Activated CD8-positive, alpha-beta memory T cell treated with anti-CD3 and anti-CD28 coated beads, Interleukin-2, amount 10 ng/mL, durations not matched to agents 7 days and 5 days (primary cell): Measurements from ENCODE around the gene ADISSP. TPM values are rescaled to one million over a fixed set of nuclear protein-coding genes. Genes with fewer than 3 reads are reported as not detected.

Source experiments
- ATAC-seq: fragments of 150-1000 bp; cut with Tn5 transposase; one replicate; pipeline ENCODE4 v1.10.0; 2021; ENCODE audit warnings: moderate library complexity
- CTCF ChIA-PET: fragments of 350-600 bp; sonication (Branson Sonifier 250); formaldehyde crosslinking; loops from one replicate; lab custom pipeline; 2021; ENCODE audit warnings: antibody characterized with exemption; lab: Charles Lee
- DNase-seq: peaks from one replicate; pipeline ENCODE4 v3.0.0-alpha.2; 2020
- H3K27ac Mint-ChIP-seq: one replicate; pipeline ENCODE4 v1.8.0; 2021; ENCODE audit warnings: mild to moderate bottlenecking, mixed read lengths
- H3K27me3 Mint-ChIP-seq: one replicate; pipeline ENCODE4 v1.8.0; 2021; ENCODE audit warnings: mixed read lengths
- H3K36me3 Mint-ChIP-seq: one replicate; pipeline ENCODE4 v1.8.0; 2021; ENCODE audit warnings: mild to moderate bottlenecking, mixed read lengths
- H3K4me1 Mint-ChIP-seq: one replicate; pipeline ENCODE4 v1.8.0; 2021; ENCODE audit warnings: mixed read lengths
- H3K4me3 Mint-ChIP-seq: one replicate; pipeline ENCODE4 v1.8.0; 2021; ENCODE audit warnings: mild to moderate bottlenecking, moderate library complexity, mixed read lengths
- H3K9me3 Mint-ChIP-seq: one replicate; pipeline ENCODE4 v1.8.0; 2022; ENCODE audit warnings: low read depth, mixed read lengths
- total RNA-seq, 2 experiments: library from RNA; stranded (reverse); gene quantifications; one replicate each; pipeline ENCODE4 v1.2.3, GENCODE V29; 2021

The ADISSP gene
- total RNA-seq, 2 experiments from 2014 or later: 32.5 to 37.0 TPM

DNA sequence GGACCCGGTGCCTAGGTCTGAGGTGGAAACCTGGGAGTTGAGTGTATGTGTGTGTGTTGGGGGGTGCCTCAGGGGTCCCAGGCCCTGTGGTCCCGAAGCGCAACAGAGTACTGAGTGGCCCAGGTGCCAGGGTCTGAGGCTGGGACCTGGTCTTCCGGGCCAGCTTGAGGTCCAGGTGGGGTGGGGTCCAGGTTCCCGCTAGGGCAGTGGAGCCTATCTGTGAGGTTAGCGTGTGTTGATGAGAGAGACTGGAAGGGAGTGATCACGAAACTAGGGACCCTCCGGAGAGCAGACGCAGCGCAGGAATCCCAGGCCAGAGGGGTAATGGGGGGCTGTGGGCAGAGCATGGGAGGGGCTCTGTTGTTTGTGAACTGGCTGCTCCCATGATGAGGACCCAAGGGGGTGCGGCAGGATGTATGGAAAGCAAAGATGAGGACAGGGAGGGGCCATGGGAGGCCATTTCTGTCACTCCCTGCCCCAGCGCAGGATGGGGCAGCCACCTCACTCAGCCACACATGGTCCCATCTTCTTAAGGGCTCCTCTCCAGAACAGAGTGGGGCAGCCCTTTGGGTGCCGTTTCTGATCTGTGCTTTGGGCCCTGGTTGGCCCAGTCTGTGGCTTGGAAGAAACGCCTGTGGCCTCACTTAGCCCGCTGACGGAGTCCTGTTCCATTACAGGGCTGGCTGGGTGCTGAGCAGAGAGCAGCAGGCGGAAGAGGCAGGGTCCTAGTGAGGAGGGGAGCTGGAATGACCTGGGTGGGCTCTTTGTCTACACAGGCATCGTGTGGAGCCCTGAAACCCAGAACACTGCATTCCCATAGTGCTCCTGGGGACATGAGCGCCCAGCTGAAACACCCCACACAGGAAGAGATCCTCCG, 34.2 kb downstream of the ADISSP start:
- Mint-ChIP-seq H3K9me3 (no peaks in the 10 kb centered on the region), H3K27ac (no peak overlapping the region), H3K36me3 (no peaks in the 10 kb centered on the region), H3K4me1 (peaks cover 3% of the 10 kb centered on the region), H3K27me3 (peaks cover 44% of the 10 kb centered on the region), H3K4me3 (no peak overlapping the region)
- DNase-seq: no peak
- CTCF ChIA-PET: interaction anchor here (0.7 kb wide), 1 partner anchor 23 kb away, joined by 3 read pairs; no protein-coding TSS in a partner anchor
- no peak for ATAC-seq

DNA sequence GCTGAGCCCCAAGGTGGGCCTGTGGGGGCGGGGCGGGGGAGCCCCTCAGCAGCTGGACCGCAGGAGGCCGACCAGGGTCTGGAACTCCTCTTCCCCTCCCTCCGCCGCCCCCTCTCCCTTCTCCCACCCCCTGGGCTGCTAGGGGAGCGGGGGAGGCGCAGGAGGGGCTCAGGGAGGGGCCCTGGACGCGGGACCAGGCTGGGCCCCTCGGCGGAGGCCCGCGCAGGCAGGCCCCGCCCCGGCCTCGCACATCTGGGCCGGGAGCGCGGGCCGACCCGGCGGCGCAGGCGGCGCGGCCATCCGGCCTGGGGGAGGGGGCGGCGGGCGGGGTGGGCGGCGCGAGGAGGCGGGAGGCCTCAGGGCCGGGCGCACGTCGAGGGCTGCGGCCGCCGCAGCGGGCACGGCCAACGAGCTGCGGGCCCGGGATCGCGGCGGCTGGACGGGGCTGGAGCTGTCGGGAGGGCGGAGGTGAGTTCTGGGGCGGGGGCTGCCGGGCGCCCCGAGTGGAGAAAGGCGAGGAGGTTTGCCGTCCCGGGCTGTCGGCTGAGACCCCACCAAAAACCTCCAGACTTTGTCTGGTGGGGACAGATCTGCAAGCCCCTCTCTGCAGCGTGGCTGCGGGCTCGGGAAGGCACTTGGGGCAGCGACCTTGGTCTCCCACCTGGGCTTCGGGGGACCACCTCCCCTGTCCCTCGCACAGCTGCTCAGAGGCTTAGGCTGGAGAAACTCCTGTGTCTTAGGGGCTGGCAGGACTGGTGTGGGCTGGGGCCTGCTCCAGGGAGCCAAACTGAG, 35.0 kb downstream of the ADISSP start, which contains the start of gene HSPA12B:
HSPA12B (plus strand) TSS at position 359 of the 792 bp plus-strand sequence. CDS start 5,990 bp downstream, outside the sequence.
- no peaks in the 10 kb centered on the region for H3K9me3 Mint-ChIP-seq
- DNase-seq (no peak), ATAC-seq (no peak)
- CTCF ChIA-PET: no interaction called here
- H3K4me1 Mint-ChIP-seq: peaks cover 3% of the 10 kb centered on the region
- H3K27ac Mint-ChIP-seq: no peak within 1 kb of the TSS
- peaks cover 52% of the 10 kb centered on the region for H3K27me3 Mint-ChIP-seq
- no peaks in the 10 kb centered on the region for H3K36me3 Mint-ChIP-seq
- H3K4me3 Mint-ChIP-seq: no peak within 1 kb of the TSS

DNA sequence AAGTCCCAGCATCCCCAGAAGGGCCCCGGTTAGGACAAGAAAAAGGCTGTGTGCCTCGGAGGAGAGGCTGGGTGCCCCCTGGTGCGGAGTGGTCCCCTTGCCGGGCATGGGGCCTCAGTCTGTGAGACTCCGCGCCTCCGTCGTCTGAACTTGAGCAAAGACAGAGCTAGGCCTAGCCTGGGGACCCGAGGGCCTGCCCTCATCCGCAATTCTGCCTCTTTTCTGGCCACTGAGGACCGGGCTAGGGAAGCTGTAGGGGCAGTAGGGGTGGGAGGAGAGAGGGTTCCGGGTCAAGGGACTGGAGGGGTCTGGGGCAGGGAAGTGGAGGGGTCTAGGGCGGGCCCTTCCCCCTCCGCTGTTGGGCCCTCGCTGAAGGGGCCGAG, 35.6 kb downstream of the ADISSP start:
- H3K4me1 Mint-ChIP-seq: peaks cover 3% of the 10 kb centered on the region
- ATAC-seq: no peak
- no peak overlapping the region for H3K27ac Mint-ChIP-seq
- H3K36me3 Mint-ChIP-seq: no peaks in the 10 kb centered on the region
- H3K27me3 Mint-ChIP-seq: peaks cover 58% of the 10 kb centered on the region
- H3K9me3 Mint-ChIP-seq: no peaks in the 10 kb centered on the region
- no peak for DNase-seq
- CTCF ChIA-PET: no interaction called here
- H3K4me3 Mint-ChIP-seq: no peak overlapping the region

DNA sequence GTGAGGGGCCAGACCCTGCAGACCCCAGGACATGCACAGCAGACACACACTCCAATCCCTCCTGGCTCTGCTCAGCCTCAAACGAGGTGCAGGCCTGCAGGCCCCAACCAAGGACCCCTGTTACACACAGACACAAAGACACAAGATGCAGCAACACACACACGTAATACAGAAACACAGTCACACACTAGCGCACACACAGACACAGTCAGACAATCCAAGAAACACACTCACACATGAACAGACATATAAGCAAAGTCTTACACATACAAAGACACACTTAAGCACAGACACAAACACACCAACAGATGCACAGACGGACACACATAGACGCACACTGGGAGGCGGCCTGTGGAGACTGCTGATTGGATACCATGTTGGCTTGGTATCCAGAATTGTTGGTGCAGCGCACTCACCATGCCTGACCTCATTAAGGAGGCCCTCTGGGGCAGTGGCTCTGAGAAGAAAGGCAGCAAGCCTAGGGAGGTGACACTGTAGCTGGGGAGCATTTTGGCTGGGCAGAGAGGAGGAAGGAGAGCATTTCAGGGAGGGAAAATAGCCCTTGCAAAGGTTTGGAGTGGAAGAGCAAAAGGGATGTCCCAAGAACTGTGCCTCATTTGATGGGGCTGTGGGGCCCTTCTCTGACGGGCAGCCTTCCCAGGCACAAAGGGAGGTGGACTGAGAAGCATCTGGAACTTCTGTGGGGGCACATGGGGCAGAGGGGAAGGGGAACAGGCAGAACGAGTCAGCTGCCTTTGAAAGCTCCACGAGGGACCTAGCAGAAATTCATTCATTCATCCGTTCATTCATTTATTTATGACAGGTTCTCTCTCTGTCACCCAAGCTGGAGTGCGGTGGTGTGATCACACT, 36.5 kb downstream of the ADISSP start:
- Mint-ChIP-seq H3K4me1 (peaks cover 3% of the 10 kb centered on the region), H3K27ac (no peak overlapping the region), H3K9me3 (no peaks in the 10 kb centered on the region), H3K27me3 (peaks cover 60% of the 10 kb centered on the region), H3K36me3 (no peaks in the 10 kb centered on the region), H3K4me3 (no peak overlapping the region)
- DNase-seq (no peak), ATAC-seq (no peak)
- CTCF ChIA-PET: no interaction called here

DNA sequence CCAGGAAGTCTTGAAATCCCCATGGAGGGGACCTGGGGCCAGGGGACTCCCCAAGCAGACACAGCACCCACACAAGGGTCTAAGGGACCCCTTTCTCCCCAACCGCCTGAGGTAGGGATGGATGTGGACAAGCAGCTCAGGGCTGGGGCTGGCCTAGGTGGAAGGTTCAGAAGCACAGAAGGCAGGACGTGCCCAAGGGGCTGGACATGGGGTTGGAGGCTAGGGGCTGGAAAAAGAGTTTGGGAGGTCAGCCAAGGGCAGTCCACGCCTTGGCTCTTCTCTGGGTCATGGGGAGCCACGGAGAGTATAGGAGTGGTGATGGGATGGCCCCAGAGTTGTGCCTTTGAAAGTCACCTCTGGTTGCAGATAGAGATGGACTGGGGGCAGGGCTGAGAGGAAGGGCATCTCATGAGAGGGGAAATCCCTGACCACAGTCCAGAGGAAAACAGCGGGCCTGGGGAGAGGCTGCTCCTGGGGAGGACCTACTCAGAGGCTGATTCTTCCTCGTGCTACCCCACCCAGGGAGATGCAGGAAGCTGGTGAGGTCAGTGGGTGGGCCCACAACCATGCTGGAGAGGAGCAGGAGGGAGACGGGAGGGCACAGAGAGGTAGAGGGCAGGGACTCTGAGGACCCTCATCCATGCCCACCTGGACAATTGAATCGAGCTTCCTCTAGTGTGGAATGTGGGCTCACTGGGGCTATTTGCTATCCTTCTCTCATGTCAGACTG, 37.6 kb downstream of the ADISSP start:
- H3K4me1 Mint-ChIP-seq: peaks cover 3% of the 10 kb centered on the region
- DNase-seq (no peak), ATAC-seq (no peak)
- H3K36me3 Mint-ChIP-seq: no peaks in the 10 kb centered on the region
- peaks cover 59% of the 10 kb centered on the region for H3K27me3 Mint-ChIP-seq
- CTCF ChIA-PET: interaction anchor here (1.0 to 1.2 kb wide), 2 partner anchors 14 to 23 kb away, joined by 3 to 4 read pairs; no protein-coding TSS in a partner anchor
- no peak overlapping the region for H3K4me3 Mint-ChIP-seq
- H3K27ac Mint-ChIP-seq: peak overlapping the region; percentile 19
- H3K9me3 Mint-ChIP-seq: no peaks in the 10 kb centered on the region

DNA sequence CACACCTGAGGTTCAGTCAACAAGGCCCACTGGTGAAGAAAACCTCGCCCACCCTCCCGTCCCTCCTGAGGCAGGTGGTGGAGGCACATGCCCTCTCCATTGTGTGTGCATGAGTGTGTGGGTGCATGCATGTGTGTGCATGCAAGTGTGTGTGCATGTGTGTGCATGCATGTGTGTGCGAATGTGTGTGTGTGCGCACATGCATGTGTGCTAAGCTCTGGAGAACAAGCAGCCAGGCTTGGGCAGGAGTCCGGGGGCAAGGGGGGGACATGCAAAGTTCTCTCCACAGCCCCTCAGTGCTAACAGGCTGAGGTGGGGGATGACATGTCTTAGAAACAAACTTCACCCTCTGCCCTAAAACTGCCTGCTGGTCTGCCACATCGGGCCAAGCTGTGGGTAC, 38.2 kb downstream of the ADISSP start:
- H3K27me3 Mint-ChIP-seq: peaks cover 62% of the 10 kb centered on the region
- no peak for DNase-seq

DNA sequence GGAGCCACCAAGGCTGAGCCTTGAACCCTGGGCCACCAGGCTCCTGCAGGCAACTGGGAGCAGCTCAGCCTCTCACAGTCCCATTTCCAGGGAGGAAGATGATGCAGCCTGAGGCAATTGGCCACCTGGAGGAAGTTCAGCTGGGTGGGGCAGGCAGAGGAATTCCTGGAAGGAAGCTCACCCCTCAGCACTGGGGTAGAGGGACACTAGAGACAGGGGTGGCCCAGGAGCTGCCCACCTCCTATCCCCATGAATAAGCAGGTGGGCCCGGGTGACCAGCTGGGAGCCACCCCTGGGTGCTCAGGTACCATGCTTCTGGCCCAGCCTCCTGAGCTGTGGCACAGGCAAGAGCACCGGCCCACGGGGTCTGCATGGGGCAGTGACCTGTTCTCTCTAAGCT, 38.7 kb downstream of the ADISSP start:
- Mint-ChIP-seq H3K4me1 (peaks cover 3% of the 10 kb centered on the region), H3K9me3 (no peaks in the 10 kb centered on the region), H3K36me3 (no peaks in the 10 kb centered on the region), H3K4me3 (no peak overlapping the region), H3K27me3 (peaks cover 65% of the 10 kb centered on the region), H3K27ac (no peak overlapping the region)
- CTCF ChIA-PET: interaction anchor here (1.0 to 1.2 kb wide), 3 partner anchors 13 to 52 kb away, joined by 3 to 4 read pairs (median 3); no protein-coding TSS in a partner anchor
- DNase-seq: no peak
- no peak for ATAC-seq

More for the DNA sequence above, 38.2 kb downstream of the ADISSP start:
- Mint-ChIP-seq H3K27ac (no peak overlapping the region), H3K9me3 (no peaks in the 10 kb centered on the region), H3K36me3 (no peaks in the 10 kb centered on the region), H3K4me3 (no peak overlapping the region), H3K4me1 (peaks cover 3% of the 10 kb centered on the region)
- ATAC-seq: no peak
- CTCF ChIA-PET: interaction anchor here (1.0 to 1.2 kb wide), 3 partner anchors 13 to 53 kb away, joined by 3 to 4 read pairs (median 3); no protein-coding TSS in a partner anchor

DNA sequence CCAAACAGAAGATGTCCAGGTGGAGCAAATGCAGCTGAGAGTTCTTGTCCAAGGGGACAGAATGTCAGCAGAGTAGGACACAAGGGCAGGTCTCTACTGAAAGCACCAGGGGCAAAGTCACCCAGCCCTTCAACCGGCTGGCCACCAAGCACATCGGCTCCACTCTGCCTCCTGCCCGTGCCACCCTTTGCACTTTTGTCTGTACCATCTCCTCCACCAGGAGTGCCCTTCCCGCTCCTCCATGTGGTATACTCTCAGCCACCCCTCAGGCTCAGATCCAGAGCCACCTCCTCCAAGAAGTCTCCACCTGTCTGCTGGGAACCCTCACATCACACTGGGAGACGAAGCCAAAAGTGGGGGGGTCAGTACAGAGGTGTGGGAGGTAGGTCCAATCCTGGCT, 39.2 kb downstream of the ADISSP start:
- ATAC-seq (no peak), DNase-seq (no peak)
- H3K9me3 Mint-ChIP-seq: no peaks in the 10 kb centered on the region
- H3K27ac Mint-ChIP-seq: no peak overlapping the region
- H3K27me3 Mint-ChIP-seq: peaks cover 63% of the 10 kb centered on the region
- H3K36me3 Mint-ChIP-seq: no peaks in the 10 kb centered on the region
- CTCF ChIA-PET: interaction anchor here (1.0 kb wide), 1 partner anchor 39 kb away, joined by 3 read pairs; the partner anchor contains the start of gene ADISSP
- H3K4me3 Mint-ChIP-seq: no peak overlapping the region
- peaks cover 3% of the 10 kb centered on the region for H3K4me1 Mint-ChIP-seq

DNA sequence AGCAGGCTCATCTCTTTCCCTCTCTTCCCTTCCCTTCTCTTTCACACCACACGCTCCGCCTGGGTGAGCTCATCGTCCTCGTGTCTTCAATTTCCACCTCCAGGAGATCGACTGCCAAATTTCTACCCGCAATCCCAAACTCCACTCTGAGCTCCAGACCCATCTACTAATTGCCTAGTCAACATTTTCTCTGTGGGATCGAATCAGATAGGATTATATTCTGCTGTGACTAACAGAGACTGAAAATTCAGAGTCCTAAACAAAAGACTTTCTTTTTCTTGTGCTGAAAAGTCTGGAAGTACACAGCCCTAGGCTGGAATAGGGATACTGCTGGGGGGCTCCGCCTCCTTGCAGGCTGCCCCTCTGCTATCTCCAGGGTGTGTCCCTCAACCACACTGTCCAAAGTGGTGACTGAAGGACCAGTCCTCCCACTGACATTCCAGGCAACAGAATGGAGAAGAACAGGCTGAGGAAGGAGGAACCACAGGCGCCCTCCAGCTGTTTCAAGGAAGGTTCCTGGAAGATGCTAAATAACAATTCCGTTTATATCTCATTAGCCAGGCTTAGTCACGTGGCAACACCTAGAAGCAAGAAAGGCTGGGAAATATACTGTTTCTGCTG, 40.0 kb downstream of the ADISSP start:
- Mint-ChIP-seq H3K4me3 (no peak overlapping the region), H3K9me3 (no peaks in the 10 kb centered on the region), H3K4me1 (peaks cover 3% of the 10 kb centered on the region), H3K27ac (no peak overlapping the region), H3K36me3 (no peaks in the 10 kb centered on the region), H3K27me3 (peaks cover 62% of the 10 kb centered on the region)
- ATAC-seq: no peak
- CTCF ChIA-PET: interaction anchor here (1.0 to 1.3 kb wide), 3 partner anchors 11 to 59 kb away, joined by 3 to 4 read pairs (median 4); partner anchors contain the start of genes ADISSP and CENPB
- DNase-seq: no peak

DNA sequence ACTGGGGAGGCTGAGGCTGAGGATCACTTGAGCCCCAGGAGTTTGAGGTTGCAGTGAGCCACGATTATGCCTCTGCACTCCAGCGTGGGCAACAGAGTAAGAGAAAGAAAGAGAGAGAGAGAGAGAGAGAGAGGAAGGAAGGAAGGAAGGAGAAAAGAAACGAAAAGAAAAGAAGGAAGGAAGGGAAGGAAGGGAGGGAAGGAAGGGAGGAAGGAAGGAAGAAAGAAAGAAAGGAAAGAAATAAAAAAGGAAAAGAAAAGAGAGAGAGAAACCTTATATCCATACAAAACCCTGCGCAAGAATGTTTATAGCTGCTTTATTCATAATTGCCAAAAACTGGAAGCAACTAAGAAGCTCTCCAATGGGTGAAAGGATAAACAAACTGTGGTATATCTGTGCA, 43.2 kb downstream of the ADISSP start:
- DNase-seq (no peak), ATAC-seq (no peak)
- Mint-ChIP-seq H3K9me3 (no peaks in the 10 kb centered on the region), H3K4me3 (no peak overlapping the region), H3K27ac (no peak overlapping the region), H3K27me3 (peaks cover 61% of the 10 kb centered on the region), H3K4me1 (peaks cover 16% of the 10 kb centered on the region), H3K36me3 (no peaks in the 10 kb centered on the region)
- CTCF ChIA-PET: interaction anchor here (1.6 kb wide), 1 partner anchor 14 kb away, joined by 9 read pairs; no protein-coding TSS in a partner anchor

DNA sequence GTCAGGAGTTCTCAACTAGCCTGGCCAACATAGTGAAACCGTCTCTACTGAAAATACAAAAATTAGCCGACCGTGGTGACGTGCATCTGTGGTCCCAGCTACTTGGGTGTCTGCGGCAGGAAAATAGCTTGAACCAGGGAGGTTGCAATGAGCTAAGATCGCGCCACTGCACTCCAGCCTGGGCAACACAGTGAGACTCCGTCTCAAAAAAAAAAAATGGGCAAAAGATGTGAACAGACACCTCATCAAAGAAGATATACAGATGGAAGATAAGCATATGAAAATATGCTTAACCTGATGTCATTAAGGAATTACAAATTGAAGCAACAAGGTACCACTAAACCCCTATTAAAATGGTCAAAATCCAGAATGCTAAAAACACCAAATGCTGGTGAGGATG, 44.3 kb downstream of the ADISSP start:
- Mint-ChIP-seq H3K4me3 (no peak overlapping the region), H3K9me3 (no peaks in the 10 kb centered on the region), H3K4me1 (peaks cover 16% of the 10 kb centered on the region), H3K27ac (no peak overlapping the region), H3K27me3 (peaks cover 58% of the 10 kb centered on the region), H3K36me3 (no peaks in the 10 kb centered on the region)
- no peak for ATAC-seq
- DNase-seq: no peak
- CTCF ChIA-PET: interaction anchor here (0.7 to 1.5 kb wide), 3 partner anchors 12 to 109 kb away, joined by 4 read pairs; no protein-coding TSS in a partner anchor
